Suppressor macrophage treated with lipopolysaccharide for 1 hour (primary cell): ENCODE measurements around the gene RSPH6A.
"Not testable (repeated sequence)": the region's sequence is repeated elsewhere in the genome, so short reads cannot be mapped to it uniquely, and the experiment has no call there.

ENCODE experiments used
- DNase-seq, 3 donors: peaks; one replicate each; pipeline ENCODE4 v3.0.0-alpha.2; 2020 to 2022

Gene RSPH6A

GRCh38 chr19:45764475-45764874, 50.6 kb downstream of the RSPH6A start:
- no peak for DNase-seq

- DNase-seq, result no peak
Observed at GRCh38 chr19:45763691-45764294, 51.3 kb downstream of the RSPH6A start.

GRCh38 chr19:45762870-45763631, 52.1 kb downstream of the RSPH6A start:
- no peak for DNase-seq

GRCh38 chr19:45761714-45762113, 53.4 kb downstream of the RSPH6A start:
- no peak for DNase-seq

- no peak for DNase-seq
Observed at GRCh38 chr19:45758921-45759320, 56.2 kb downstream of the RSPH6A start.

DNA sequence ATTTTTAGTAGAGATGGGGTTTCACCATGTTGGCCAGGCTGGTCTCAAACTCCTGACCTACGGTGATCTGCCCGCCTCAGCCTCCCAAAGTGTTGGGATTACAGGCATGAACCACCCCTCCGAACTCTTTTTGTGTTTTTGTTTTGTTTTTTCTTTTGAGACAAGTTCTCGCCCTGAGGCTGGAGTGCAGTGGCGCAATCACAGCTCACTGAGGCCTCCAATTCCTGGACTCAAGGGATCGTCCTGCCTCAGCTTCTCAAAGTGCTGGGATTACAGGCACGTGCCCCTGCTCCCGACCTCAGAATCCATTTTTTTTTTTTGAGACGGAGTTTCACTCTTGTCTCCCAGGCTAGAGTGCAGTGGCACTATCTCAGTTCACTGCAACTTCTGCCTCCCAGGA, 57.4 kb downstream of the RSPH6A start:
- DNase-seq, result no peak

DNA sequence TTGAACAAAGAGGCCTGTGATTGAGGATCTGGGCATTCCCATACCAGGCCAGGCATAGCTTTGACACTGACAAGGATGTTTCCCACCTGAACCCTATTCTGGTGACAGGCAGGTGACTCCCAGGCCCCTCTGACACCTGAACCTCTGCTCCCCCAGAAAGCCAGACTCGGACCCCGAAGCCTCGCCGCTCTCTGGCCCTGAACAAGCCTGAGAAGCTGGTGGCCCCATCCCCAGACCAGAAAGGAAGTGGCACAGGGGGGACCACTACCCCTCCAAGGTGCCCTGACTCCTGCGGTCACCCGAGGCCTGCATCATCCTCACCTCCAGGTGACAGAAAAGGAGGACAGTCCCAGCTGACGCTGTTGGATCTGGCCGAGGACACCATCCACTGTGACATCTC, 60.8 kb downstream of the RSPH6A start:
- DNase-seq, result no peak

- no peak for DNase-seq
Observed at GRCh38 chr19:45753548-45753947, 61.6 kb downstream of the RSPH6A start.

- peak; percentile 23 to 29 (median 28) for DNase-seq
Observed at GRCh38 chr19:45752639-45753038, 62.5 kb downstream of the RSPH6A start.

DNA sequence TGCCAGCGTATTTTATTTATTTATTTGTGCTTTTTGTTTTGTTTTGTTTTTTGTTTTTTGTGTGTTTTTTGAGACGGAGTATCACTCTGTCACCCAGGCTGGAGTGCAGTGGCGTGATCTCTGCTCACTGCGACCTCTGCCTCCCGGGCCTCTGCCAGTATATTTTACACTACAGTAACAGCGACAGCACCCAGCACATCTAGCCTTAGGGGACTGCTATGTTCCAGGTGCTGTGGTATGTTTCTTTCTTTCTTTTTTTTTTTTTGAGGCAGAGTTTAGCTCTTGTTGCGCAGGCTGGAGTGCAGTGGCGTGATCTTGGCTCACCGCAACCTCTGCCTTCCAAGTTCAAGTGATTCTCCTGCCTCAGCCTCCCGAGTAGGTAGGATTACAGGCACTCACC, 63.6 kb downstream of the RSPH6A start:
- not testable (repeated sequence) for DNase-seq

GRCh38 chr19:45747513-45747912, 67.6 kb downstream of the RSPH6A start:
- DNase-seq, result no peak

GRCh38 chr19:45746866-45747265, 68.2 kb downstream of the RSPH6A start:
- no peak for DNase-seq
